GM12873 (cell line): ENCODE measurements around the gene ATP5MC2.

Experiments
- TF ChIP-seq, protein P1 (sequence below): IDR thresholded peaks from 2 replicates; pipeline ENCODE4 v1.5.1; 2012; ENCODE audit warnings: low read depth, mild to moderate bottlenecking, moderate library complexity, low read length, control low read depth; ENCODE audit not compliant: insufficient read depth; ENCODE audit errors: missing control alignments

Gene ATP5MC2

GRCh38 chr12:53686436-53686835 lies 10.6 kb upstream of the ATP5MC2 start:
- TF ChIP-seq, protein P1, sequence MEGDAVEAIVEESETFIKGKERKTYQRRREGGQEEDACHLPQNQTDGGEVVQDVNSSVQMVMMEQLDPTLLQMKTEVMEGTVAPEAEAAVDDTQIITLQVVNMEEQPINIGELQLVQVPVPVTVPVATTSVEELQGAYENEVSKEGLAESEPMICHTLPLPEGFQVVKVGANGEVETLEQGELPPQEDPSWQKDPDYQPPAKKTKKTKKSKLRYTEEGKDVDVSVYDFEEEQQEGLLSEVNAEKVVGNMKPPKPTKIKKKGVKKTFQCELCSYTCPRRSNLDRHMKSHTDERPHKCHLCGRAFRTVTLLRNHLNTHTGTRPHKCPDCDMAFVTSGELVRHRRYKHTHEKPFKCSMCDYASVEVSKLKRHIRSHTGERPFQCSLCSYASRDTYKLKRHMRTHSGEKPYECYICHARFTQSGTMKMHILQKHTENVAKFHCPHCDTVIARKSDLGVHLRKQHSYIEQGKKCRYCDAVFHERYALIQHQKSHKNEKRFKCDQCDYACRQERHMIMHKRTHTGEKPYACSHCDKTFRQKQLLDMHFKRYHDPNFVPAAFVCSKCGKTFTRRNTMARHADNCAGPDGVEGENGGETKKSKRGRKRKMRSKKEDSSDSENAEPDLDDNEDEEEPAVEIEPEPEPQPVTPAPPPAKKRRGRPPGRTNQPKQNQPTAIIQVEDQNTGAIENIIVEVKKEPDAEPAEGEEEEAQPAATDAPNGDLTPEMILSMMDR: no peak

- TF ChIP-seq, protein P1: no peak
These were observed 8.9 kb upstream of the ATP5MC2 start for GRCh38 chr12:53684654-53685220.

DNA sequence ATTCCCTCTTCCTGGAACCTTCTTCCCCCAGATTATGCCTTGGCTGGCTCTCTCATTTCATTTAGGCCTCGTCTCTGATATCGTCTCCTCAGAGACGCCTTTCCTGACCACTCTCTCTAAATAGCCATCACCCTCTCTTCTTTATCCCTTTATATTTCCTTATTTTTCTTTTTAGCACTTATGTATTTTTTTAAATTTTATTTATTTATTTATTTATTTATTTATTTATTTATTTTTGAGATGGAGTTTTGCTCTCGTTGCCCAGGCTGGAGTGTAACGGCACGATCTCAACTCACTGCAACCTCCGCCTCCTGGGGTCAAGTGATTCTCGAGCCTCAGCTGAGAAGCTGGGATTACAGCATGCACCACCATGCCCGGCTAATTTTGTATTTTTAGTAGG lies 8.1 kb upstream of the ATP5MC2 start:
- TF ChIP-seq, protein P1: no peak

GRCh38 chr12:53683494-53683893 lies 7.6 kb upstream of the ATP5MC2 start:
- TF ChIP-seq, protein P1: no peak

- TF ChIP-seq, protein P1: no peak
These were observed 1.9 kb upstream of the ATP5MC2 start for GRCh38 chr12:53677800-53678148.

- TF ChIP-seq, protein P1: no peak
These were observed 1.3 kb upstream of the ATP5MC2 start for GRCh38 chr12:53677016-53677799.

DNA sequence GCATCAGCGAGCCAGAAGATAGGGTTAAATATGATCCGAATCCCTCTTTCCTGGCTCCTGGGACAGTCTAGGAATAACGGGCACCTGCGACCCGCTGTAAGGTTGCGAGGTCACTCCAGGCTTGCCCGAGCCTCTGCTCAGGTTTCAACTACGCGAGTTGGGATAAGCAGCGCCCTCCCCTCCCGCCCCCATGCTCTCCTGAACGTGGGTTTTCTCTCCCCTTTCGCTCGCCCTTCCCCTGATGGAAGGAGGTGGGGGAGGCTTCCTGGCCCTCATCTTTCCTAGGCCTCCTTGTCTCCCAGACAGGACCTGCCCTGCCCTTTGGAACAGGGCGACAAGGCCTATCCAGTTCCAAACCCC lies 753 bp upstream of the ATP5MC2 start:
- TF ChIP-seq, protein P1: no peak
